Osteoblast (primary cell): Measurements from ENCODE around the gene PPARD. TPM values are rescaled to one million over a fixed set of nuclear protein-coding genes. Genes with fewer than 3 reads are reported as not detected.
A peak's percentile ranks its signal among the peaks of the same experiment; 100 is the strongest.

ENCODE experiments used
- DNase-seq: peaks from one replicate; pipeline ENCODE4 v3.0.0; 2011; ENCODE audit warnings: low spot score, mixed read lengths; ENCODE audit not compliant: insufficient read length; ENCODE audit errors: missing footprints
- H2AFZ ChIP-seq: 2 replicates; pipeline ENCODE4 v1.6.0; 2011; ENCODE audit warnings: mild to moderate bottlenecking, low read length
- H3K27ac ChIP-seq: 2 replicates; pipeline ENCODE4 v1.5.1; 2011; ENCODE audit warnings: mild to moderate bottlenecking, low read depth, low read length, moderate library complexity
- H3K27me3 ChIP-seq: 2 replicates; pipeline ENCODE4 v1.6.0; 2012; ENCODE audit warnings: mild to moderate bottlenecking, control low read depth, inconsistent platforms, low read length, moderate library complexity; ENCODE audit not compliant: insufficient read depth
- H3K36me3 ChIP-seq: 2 replicates; pipeline ENCODE4 v1.5.1; 2011; ENCODE audit warnings: mild to moderate bottlenecking, low read length, control low read depth, moderate library complexity; ENCODE audit not compliant: insufficient read depth
- H3K4me1 ChIP-seq: 2 replicates; pipeline ENCODE4 v1.5.1; 2011; ENCODE audit warnings: mild to moderate bottlenecking, low read length, control low read depth, moderate library complexity; ENCODE audit not compliant: insufficient read depth
- H3K4me2 ChIP-seq: 2 replicates; pipeline ENCODE4 v1.6.0; 2011; ENCODE audit warnings: mild to moderate bottlenecking, low read length; ENCODE audit not compliant: insufficient read depth
- H3K4me3 ChIP-seq: fragments of 200-600 bp; sonication (generic); 3 replicates; pipeline ENCODE4 v1.5.1; 2012; ENCODE audit warnings: mild to moderate bottlenecking, low read length, inconsistent platforms; ENCODE audit not compliant: insufficient read depth
- H3K79me2 ChIP-seq: 2 replicates; pipeline ENCODE4 v1.6.0; 2012; ENCODE audit warnings: mild to moderate bottlenecking, low read length, control low read depth, inconsistent platforms; ENCODE audit not compliant: insufficient read depth
- H3K9me3 ChIP-seq: 2 replicates; pipeline ENCODE4 v1.5.1; 2011; ENCODE audit warnings: low read depth, low read length, control low read depth
- H4K20me1 ChIP-seq: 2 replicates; pipeline ENCODE4 v1.6.0; 2012; ENCODE audit warnings: mild to moderate bottlenecking, low read length, control low read depth; ENCODE audit not compliant: insufficient read depth
- CTCF ChIP-seq: IDR thresholded peaks from 2 replicates; pipeline ENCODE4 v1.5.1; 2011; ENCODE audit warnings: mild to moderate bottlenecking, low read depth, low read length, moderate library complexity; ENCODE audit errors: extremely low read depth
- total RNA-seq: library from RNA; depleted of rRNA; stranded (reverse); fragments of >200 nt; gene quantifications from 2 replicates; pipeline ENCODE4 v1.2.3, GENCODE V29; 2012

Gene PPARD
- total RNA-seq, 1 donor = 12.3 TPM

DNA sequence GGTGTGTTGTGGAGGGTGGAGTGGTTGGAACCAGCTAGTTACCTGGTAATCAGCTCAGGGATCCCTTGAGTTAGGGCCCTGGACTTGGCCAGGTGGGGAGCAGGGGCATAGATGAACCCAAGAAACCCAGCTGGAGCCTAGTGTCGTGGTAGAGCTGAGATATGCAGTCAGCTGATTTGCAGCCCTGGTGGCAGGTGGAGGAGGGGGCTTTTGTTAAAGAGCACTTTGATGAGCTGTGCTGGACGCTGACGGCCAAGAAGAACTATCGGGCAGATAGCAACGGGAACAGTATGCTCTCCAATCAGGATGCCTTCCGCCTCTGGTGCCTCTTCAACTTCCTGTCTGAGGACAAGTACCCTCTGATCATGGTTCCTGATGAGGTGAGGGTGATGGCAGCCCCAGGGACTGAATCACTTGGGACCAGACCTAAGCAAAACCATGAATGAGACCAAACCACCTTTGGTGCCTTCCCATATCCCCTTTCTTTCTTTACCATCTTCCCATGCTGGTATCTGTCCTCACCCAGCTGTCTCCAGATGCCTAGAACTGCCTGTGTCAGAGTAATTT lies 32.0 kb upstream of the PPARD start:
- DNase-seq = peak; percentile 32
- Histone ChIP-seq H3K9me3 (no peaks in the 10 kb centered on the region), H2AFZ (no peak overlapping the region), H3K27ac (no peak overlapping the region), H3K4me3 (no peak overlapping the region), H3K4me2 (no peak overlapping the region), H3K27me3 (peaks cover 7% of the 10 kb centered on the region), H4K20me1 (no peaks in the 10 kb centered on the region), H3K79me2 (no peaks in the 10 kb centered on the region), H3K36me3 (no peaks in the 10 kb centered on the region), H3K4me1 (no peaks in the 10 kb centered on the region)
- no peak for TF ChIP-seq CTCF

- Histone ChIP-seq H3K36me3 (no peaks in the 10 kb centered on the region), H4K20me1 (no peaks in the 10 kb centered on the region), H3K4me1 (no peaks in the 10 kb centered on the region), H3K27ac (no peak overlapping the region), H3K4me2 (no peak overlapping the region), H3K9me3 (no peaks in the 10 kb centered on the region), H3K27me3 (peaks cover 7% of the 10 kb centered on the region), H3K79me2 (no peaks in the 10 kb centered on the region), H2AFZ (no peak overlapping the region), H3K4me3 (no peak overlapping the region)
- DNase-seq = peak; percentile 63
- no peak for TF ChIP-seq CTCF
These were observed 30.8 kb upstream of the PPARD start for GRCh38 chr6:35311390-35312075.

GRCh38 chr6:35312076-35312800 lies 30.1 kb upstream of the PPARD start:
- Histone ChIP-seq H3K79me2 (no peaks in the 10 kb centered on the region), H3K27ac (no peak overlapping the region), H3K27me3 (peaks cover 7% of the 10 kb centered on the region), H3K4me3 (no peak overlapping the region), H3K36me3 (no peaks in the 10 kb centered on the region), H3K4me2 (no peak overlapping the region), H3K4me1 (no peaks in the 10 kb centered on the region), H3K9me3 (no peaks in the 10 kb centered on the region), H2AFZ (no peak overlapping the region), H4K20me1 (no peaks in the 10 kb centered on the region)
- TF ChIP-seq CTCF = no peak
- peak; percentile 52 for DNase-seq

DNA sequence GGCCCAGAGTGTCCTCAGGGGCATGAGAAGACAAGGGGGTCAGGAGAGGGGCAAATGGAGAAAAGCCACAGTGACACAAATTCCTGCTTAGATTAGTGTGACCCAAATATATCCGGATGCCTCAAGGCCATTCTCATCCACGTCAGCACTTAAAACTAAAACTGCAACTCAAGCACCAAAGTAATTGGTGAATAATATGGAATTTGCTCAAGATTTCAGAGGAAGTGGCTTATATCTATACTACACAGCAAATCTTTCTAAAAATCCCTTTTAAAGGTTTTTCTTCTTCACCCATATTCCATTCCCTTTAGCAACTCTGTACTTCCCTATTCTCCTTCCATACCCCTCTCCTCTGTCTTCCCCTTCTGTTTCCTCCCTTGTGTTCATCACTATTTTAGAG lies 29.6 kb upstream of the PPARD start:
- Histone ChIP-seq H3K4me2 (no peak overlapping the region), H4K20me1 (no peaks in the 10 kb centered on the region), H3K36me3 (no peaks in the 10 kb centered on the region), H3K9me3 (no peaks in the 10 kb centered on the region), H3K27ac (no peak overlapping the region), H3K4me3 (no peak overlapping the region), H3K79me2 (no peaks in the 10 kb centered on the region), H2AFZ (no peak overlapping the region), H3K4me1 (peaks cover 2% of the 10 kb centered on the region), H3K27me3 (peaks cover 7% of the 10 kb centered on the region)
- no peak for TF ChIP-seq CTCF
- DNase-seq = no peak
